Measurements from ENCODE around the gene INTS11.

Gene INTS11

GRCh38 chr1:1335283-1335682, 10.8 kb upstream of the INTS11 start:
- no peaks in the 10 kb centered on the region for H3K9me3 ChIP-seq (ENCODE audit: control insufficient read depth, insufficient read depth, low read depth, low read length)
- peaks cover 0 to 60% of the 10 kb centered on the region in 2 experiments; a peak in 1 of 3 replicates for H3K36me3 ChIP-seq (ENCODE audit: control insufficient read depth in 2 of 2, insufficient read depth in 1 of 2, low read length in 2 of 2)
- peak; percentile 34; the same call in 1 of the 2 replicates for TF ChIP-seq SP2 (tag by site-specific recombination; IDR thresholded peaks at IDR 0.05)
- TF ChIP-seq ZNF529 (tag by site-specific recombination; IDR thresholded peaks at IDR 0.05; ENCODE audit: insufficient replicate concordance): no peak
- no peak for TF ChIP-seq ZNF521 (tag by site-specific recombination; IDR thresholded peaks at IDR 0.05)
- ChIA-PET POLR2A (interaction anchor here (0.8 to 2.4 kb wide), 5 partner anchors 9 to 170 kb away, joined by 3 to 7 read pairs (median 3); no protein-coding TSS in a partner anchor), CTCF (no interaction called here)
- H3K4me1 ChIP-seq (ENCODE audit: control insufficient read depth, insufficient read depth, low read length): no peaks in the 10 kb centered on the region
- H3K27ac ChIP-seq (ENCODE audit: extremely low read depth, low read depth, low read length): no peak overlapping the region
- no peak overlapping the region for H3K4me3 ChIP-seq (ENCODE audit: low read depth, low read length)

GRCh38 chr1:1334835-1335234, 10.4 kb upstream of the INTS11 start:
- ChIA-PET POLR2A (interaction anchor here (0.6 to 2.4 kb wide), 6 partner anchors 10 to 218 kb away, joined by 3 to 7 read pairs (median 3); no protein-coding TSS in a partner anchor), CTCF (no interaction called here)
- Histone ChIP-seq H3K4me1 (ENCODE audit: control insufficient read depth, insufficient read depth, low read length) (no peaks in the 10 kb centered on the region), H3K36me3 (ENCODE audit: control insufficient read depth in 2 of 2, insufficient read depth in 1 of 2, low read length in 2 of 2) (peaks cover 0 to 56% of the 10 kb centered on the region in 2 experiments; a peak in 1 of 3 replicates), H3K9me3 (ENCODE audit: control insufficient read depth, insufficient read depth, low read depth, low read length) (no peaks in the 10 kb centered on the region), H3K4me3 (ENCODE audit: low read depth, low read length) (no peak overlapping the region), H3K27ac (ENCODE audit: extremely low read depth, low read depth, low read length) (no peak overlapping the region)
- TF ChIP-seq ZNF202 (tag by site-specific recombination; IDR thresholded peaks at IDR 0.05; ENCODE audit: borderline replicate concordance) (no peak), HIC1 (tag by site-specific recombination; IDR thresholded peaks at IDR 0.05) (peak; percentile 62; the same call in 1 of the 2 replicates), ZNF549 (tag by site-specific recombination; IDR thresholded peaks at IDR 0.05) (no peak), ZNF404 (tag by site-specific recombination; IDR thresholded peaks at IDR 0.05) (no peak), REST (tag by site-specific recombination; IDR thresholded peaks at IDR 0.05) (peak; percentile 100)

GRCh38 chr1:1333551-1334241, 9.2 kb upstream of the INTS11 start:
- Histone ChIP-seq H3K4me1 (ENCODE audit: control insufficient read depth, insufficient read depth, low read length) (no peaks in the 10 kb centered on the region), H3K27ac (ENCODE audit: extremely low read depth, low read depth, low read length) (no peak overlapping the region), H3K4me3 (ENCODE audit: low read depth, low read length) (no peak overlapping the region), H3K36me3 (ENCODE audit: control insufficient read depth in 2 of 2, insufficient read depth in 1 of 2, low read length in 2 of 2) (peaks cover 0 to 47% of the 10 kb centered on the region in 2 experiments; a peak in 1 of 3 replicates), H3K9me3 (ENCODE audit: control insufficient read depth, insufficient read depth, low read depth, low read length) (no peaks in the 10 kb centered on the region)
- TF ChIP-seq ZNF600 (tag by site-specific recombination; IDR thresholded peaks at IDR 0.05): peak; percentile 88
- peak; percentile 24; the same call in 1 of the 2 replicates for TF ChIP-seq GLIS2 (tag by site-specific recombination; IDR thresholded peaks at IDR 0.05)
- TF ChIP-seq PBX3 (CRISPR knock-in tag; IDR thresholded peaks at IDR 0.05): no peak
- TF ChIP-seq ZNF214 (tag by site-specific recombination; IDR thresholded peaks at IDR 0.05; ENCODE audit: borderline replicate concordance): no peak
- TF ChIP-seq PRDM10 (tag by site-specific recombination; IDR thresholded peaks at IDR 0.05): peak; percentile 62
- 0 out of 2 replicates have a peak, but pooled peaks have one; percentile 65 for TF ChIP-seq HIC1 (tag by site-specific recombination; IDR thresholded peaks at IDR 0.05)
- ChIA-PET CTCF (no interaction called here), POLR2A (interaction anchor here (1.5 kb wide), 1 partner anchor 14 kb away, joined by 4 read pairs; no protein-coding TSS in a partner anchor)

Data from HEK293 (cell line).